DMS114 treated with DMSO at 0.1 percent for 48 hours (cell line): Measurements from ENCODE around the gene LDAH.

Experiments used
- DNase-seq: peaks from one replicate; lab custom pipeline; 2025; ENCODE audit not compliant: unreplicated experiment; lab: John Stamatoyannopoulos, UW

Gene LDAH

DNA sequence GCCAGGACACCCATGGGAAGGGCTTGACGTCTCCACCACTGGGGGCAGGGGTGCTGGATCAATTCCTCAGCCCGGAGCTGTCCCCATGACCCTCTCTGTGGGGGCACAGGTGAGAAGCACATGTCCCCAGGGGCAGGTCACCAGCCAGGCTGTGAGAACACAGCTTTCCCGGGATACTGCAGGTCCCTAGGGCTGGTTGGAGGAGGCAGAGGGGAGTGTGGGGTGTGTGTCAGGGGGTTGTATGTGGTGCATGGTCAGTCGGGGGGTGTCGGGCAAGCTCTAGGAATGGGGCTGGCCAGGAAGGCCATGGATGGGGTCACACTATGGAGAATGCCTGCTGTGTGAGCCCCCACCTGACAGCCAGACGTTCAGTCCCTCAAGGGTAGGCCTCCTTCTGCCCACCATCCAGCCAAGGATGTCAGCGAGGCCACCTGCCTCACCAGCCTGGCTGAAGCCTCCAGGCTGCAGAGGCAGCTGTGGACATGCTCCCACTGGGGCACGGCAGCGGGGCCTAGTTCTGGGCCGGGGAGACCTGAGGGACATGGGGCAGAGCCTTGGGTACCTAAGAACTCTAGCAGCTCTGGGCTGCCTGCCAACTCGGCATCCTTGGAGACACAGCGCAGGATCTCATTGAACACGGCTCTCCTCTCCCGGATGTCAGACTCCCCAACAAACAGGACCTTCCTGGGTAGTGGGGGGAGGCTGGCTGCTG lies 182.3 kb downstream of the LDAH start:
- no peak for DNase-seq

DNA sequence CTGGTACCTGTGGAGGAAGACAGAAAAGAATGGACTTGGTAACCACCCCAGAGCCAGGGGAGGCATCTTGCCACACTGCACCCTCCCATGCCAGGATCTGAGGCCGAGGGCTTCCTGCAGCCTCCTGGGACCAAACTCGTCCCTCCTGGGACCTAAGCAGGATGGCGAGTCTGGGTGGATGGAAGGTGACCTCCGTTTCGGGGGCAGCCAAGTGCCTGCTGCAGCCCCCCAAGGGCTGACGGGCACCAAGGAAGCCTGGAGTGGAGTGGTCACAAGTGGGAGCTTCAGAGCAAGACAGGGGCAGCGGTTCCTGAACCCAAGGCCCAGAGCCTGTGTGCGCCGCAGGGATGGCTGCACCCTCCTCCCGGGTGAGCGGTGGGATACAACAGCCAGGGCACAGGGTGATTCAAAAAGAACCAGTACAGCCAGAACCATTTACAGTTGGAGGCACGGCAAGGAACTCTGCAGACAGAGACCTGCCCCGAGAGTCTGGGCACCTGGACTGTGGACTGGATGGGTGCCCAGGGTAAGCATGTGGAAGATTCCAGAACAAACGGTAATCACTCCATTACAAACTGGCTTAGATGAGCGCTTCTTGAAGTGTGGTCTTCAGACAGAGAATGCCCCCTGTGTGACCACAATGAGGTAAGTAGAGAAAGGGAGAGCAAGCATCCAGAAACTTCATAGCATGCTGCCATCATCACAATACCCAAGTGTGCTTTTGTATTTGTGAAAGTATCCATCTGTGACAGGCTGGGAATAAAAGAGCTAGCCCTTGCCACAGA lies 184.1 kb downstream of the LDAH start:
- DNase-seq: no peak

DNA sequence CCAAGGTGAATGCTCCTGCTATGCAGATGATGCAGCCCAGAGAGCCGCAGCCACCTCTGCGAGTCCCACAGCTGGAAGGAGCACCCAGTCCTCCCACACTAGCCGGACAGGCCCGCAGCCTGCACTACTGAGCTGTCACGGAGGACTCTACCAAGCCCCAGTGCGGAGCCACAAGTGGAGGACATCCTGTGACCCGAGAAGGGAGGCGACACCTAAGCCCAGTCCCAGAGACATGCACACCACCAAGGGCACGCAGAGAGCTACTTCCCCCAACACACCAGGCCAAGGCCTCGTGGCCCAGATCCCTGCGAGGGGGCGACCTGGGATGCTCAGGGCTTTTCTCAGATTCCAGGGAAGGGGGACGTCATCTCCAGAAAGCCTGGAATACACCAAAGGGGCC lies 184.9 kb downstream of the LDAH start:
- DNase-seq: no peak

DNA sequence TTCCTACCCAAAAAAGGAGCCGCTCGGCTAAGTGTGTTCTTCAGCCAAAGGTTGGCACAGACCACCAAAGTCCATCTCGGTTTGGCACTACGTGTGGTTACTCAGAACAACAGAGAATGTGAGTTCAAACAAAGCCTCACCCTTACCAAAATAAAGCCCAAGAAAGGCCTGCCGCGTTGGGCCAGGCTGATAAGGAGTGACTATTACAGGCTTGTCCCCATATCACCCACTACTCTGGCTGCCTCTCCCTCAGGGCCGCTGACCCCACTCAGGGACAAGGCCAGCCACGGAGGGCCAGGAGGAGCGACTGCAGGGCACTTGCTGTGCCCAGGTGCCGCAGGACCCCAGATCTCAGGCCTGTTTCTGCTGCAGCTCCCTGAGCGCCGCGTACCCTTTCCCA lies 185.8 kb downstream of the LDAH start:
- no peak for DNase-seq

DNA sequence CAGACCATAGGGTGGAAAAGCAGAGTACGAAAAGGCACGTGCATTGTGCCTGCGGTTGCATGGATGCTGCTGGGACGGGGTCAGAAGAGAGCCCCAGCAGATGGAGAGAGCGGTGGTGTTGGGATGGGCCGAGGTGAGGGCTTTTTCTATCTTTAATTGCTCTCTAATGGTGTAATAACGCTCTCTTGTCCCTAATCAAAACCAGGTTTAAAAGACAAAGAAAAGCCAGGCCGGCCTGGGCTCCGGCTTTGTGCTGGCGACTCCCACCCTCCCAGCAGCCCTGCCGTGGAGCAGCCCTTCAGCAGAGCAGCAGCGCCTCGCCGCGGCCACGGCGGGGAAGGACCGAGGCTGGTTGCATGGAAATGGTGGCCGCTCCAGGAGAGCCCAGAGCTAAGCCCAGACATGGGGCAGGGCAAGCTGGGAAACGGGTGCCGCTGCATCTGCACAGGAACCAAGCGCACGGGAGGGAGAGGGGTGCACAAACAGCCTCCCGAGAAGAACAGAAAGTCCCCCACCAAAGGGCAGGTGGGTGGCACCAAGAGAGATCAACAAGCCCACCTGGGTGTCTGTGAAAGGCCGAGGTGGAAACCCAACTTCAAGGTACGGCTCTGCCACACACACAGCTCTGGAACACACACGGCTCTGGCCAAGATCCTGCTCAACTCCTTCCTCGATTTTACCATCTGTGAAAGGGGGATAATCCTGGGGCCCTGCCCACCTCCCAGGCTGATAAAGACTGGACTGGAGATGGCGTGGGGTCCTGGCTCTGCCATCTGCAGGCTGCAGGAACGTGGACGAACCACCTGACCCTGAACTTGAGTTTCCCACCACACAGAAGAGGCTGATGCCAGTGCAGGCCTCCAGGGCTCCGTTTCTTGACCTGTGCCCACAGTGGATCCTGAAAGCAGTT lies 187.0 kb downstream of the LDAH start:
- no peak for DNase-seq

DNA sequence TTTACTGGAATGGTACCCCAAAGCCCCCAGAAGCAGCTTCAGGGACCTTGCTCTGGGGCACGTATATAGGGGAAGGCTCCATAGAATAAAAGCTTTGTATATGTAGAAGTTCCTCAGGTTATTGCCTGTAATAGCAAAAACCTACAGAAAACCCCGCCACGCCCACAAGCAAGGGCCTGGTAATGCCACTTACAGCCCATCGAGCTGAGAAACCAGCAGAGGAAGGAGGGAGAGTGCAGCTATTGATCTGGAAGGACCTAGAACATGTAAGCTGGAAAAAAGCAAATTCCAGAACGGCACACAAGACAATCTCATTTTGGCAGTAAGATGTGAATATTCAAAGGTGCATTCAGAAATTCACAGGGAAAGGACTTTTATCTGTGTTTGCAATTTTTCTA lies 187.8 kb downstream of the LDAH start:
- no peak for DNase-seq

DNA sequence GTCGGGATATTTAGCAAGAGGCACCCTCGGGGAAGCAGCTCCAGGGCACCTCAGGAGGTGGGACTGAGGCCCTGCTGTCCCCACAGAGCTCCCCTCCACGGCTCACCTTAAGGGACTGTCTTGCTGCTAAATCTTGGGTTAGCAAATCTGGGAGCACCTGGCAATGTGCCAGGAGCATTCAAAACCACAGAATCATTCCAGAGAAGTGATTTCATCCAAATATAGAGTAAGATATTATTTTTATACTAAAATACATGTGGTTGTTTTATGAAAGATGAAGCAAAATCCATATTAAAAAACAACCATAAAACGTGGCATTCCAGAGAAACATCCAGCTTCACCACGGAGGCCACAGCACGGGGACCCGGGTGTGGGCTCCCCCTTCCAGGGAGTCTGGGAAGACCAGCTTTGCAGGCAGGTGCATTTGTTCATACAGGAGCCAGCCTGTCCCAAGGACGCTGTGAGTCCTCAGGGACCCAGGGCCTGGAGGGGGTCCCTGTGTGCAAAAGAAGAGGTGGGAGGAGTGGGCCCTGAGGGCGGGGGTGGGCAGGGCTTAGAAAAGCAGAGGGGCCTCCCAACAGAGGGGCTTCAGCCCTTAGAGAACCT lies 188.3 kb downstream of the LDAH start:
- DNase-seq: no peak
